Measurements from ENCODE around the gene TNFRSF1B. TPM values are rescaled to one million over a fixed set of nuclear protein-coding genes. Genes with fewer than 3 reads are reported as not detected.

Gene TNFRSF1B
- polyA plus RNA-seq, 1 donor (not counting 4 experiments of a cell fraction or from before 2014, with no cell fraction given): 0.04 TPM

GRCh38 chr1:12186679-12186985 lies 19.8 kb downstream of the TNFRSF1B start:
- H4K20me1 ChIP-seq (ENCODE audit: control insufficient read depth, extremely low read depth, insufficient read depth, low read length): no peaks in the 10 kb centered on the region
- no peak overlapping the region for H3K4me3 ChIP-seq (ENCODE audit: control insufficient read depth in 2 of 3, extremely low read depth in 1 of 3, insufficient read depth in 2 of 3, low read depth in 1 of 3, low read length in 3 of 3)
- H3K4me1 ChIP-seq (ENCODE audit: control insufficient read depth, extremely low read depth, insufficient read depth, low read length): no peaks in the 10 kb centered on the region
- H3K9ac ChIP-seq (ENCODE audit: control insufficient read depth, extremely low read depth, insufficient read depth, low read length): no peak overlapping the region
- H3K79me2 ChIP-seq (ENCODE audit: control insufficient read depth, insufficient read depth, low read length): no peaks in the 10 kb centered on the region
- H3K9me1 ChIP-seq (ENCODE audit: control insufficient read depth, extremely low read depth, insufficient read depth, low read length): no peaks in the 10 kb centered on the region
- no peak overlapping the region for H2AFZ ChIP-seq (ENCODE audit: control insufficient read depth, low read length)
- H3K27me3 ChIP-seq (ENCODE audit: control insufficient read depth, extremely low read depth, insufficient read depth, low read length): peaks cover 35% of the 10 kb centered on the region
- H3K4me2 ChIP-seq (ENCODE audit: control insufficient read depth, extremely low read depth, insufficient read depth, low read depth, low read length): no peak overlapping the region
- TF ChIP-seq CTCF (optimal IDR thresholded peaks at IDR 0.05 in 1 of 3, IDR thresholded peaks at IDR 0.05 in 1 of 3, conservative IDR thresholded peaks at IDR 0.05 in 1 of 3; ENCODE audit: extremely low read depth in 1 of 3, insufficient read depth in 2 of 3, low read length in 3 of 3) (no peak), EZH2 (IDR thresholded peaks at IDR 0.05; ENCODE audit: low read length) (no peak)
- H3K36me3 ChIP-seq (ENCODE audit: control insufficient read depth in 2 of 2, extremely low read depth in 1 of 2, insufficient read depth in 2 of 2, low read length in 2 of 2): no peaks in the 10 kb centered on the region
- H3K27ac ChIP-seq (ENCODE audit: control insufficient read depth, insufficient read depth, low read length): no peak overlapping the region
- H3K9me3 ChIP-seq (ENCODE audit: control insufficient read depth, low read depth, low read length): no peaks in the 10 kb centered on the region
- FAIRE-seq: no peak
- no peak for DNase-seq (ENCODE audit: low read depth, low spot score)
- dilution Hi-C loops (cut with MboI; ENCODE audit: extremely low pct_ligation_motif_present, low sequenced_read_pairs): no loop called here

GRCh38 chr1:12188115-12188514 lies 21.3 kb downstream of the TNFRSF1B start:
- H3K4me1 ChIP-seq (ENCODE audit: control insufficient read depth, extremely low read depth, insufficient read depth, low read length): no peaks in the 10 kb centered on the region
- H3K27ac ChIP-seq (ENCODE audit: control insufficient read depth, insufficient read depth, low read length): no peak overlapping the region
- H3K27me3 ChIP-seq (ENCODE audit: control insufficient read depth, extremely low read depth, insufficient read depth, low read length): peaks cover 35% of the 10 kb centered on the region
- H3K9me3 ChIP-seq (ENCODE audit: control insufficient read depth, low read depth, low read length): no peaks in the 10 kb centered on the region
- no peak for TF ChIP-seq EZH2 (IDR thresholded peaks at IDR 0.05; ENCODE audit: low read length)
- TF ChIP-seq CTCF (optimal IDR thresholded peaks at IDR 0.05 in 1 of 3, IDR thresholded peaks at IDR 0.05 in 1 of 3, conservative IDR thresholded peaks at IDR 0.05 in 1 of 3; ENCODE audit: extremely low read depth in 1 of 3, insufficient read depth in 2 of 3, low read length in 3 of 3): no peak
- no peak for DNase-seq (ENCODE audit: low read depth, low spot score)
- H3K79me2 ChIP-seq (ENCODE audit: control insufficient read depth, insufficient read depth, low read length): no peaks in the 10 kb centered on the region
- FAIRE-seq: no peak
- no peak overlapping the region for H3K9ac ChIP-seq (ENCODE audit: control insufficient read depth, extremely low read depth, insufficient read depth, low read length)
- dilution Hi-C loops (cut with MboI; ENCODE audit: extremely low pct_ligation_motif_present, low sequenced_read_pairs): no loop called here
- no peak overlapping the region for H2AFZ ChIP-seq (ENCODE audit: control insufficient read depth, low read length)
- H3K4me3 ChIP-seq (ENCODE audit: control insufficient read depth in 2 of 3, extremely low read depth in 1 of 3, insufficient read depth in 2 of 3, low read depth in 1 of 3, low read length in 3 of 3): no peak overlapping the region
- no peak overlapping the region for H3K4me2 ChIP-seq (ENCODE audit: control insufficient read depth, extremely low read depth, insufficient read depth, low read depth, low read length)
- H3K9me1 ChIP-seq (ENCODE audit: control insufficient read depth, extremely low read depth, insufficient read depth, low read length): no peaks in the 10 kb centered on the region
- no peaks in the 10 kb centered on the region for H3K36me3 ChIP-seq (ENCODE audit: control insufficient read depth in 2 of 2, extremely low read depth in 1 of 2, insufficient read depth in 2 of 2, low read length in 2 of 2)
- H4K20me1 ChIP-seq (ENCODE audit: control insufficient read depth, extremely low read depth, insufficient read depth, low read length): no peaks in the 10 kb centered on the region

Measured in keratinocyte (primary cell).